ENCODE measurements around the gene HECW1. TPM values are rescaled to one million over a fixed set of nuclear protein-coding genes. Genes with fewer than 3 reads are reported as not detected.

HECW1 gene
- total and polyA plus RNA-seq, 2 experiments from 2014 or later: 11.0 to 21.8 TPM

GRCh38 chr7:43509906-43510305, 397.5 kb downstream of the HECW1 start:
- H3K79me2 ChIP-seq (replicated peaks; ENCODE audit: insufficient read depth): no peaks in the 10 kb centered on the region
- no peak overlapping the region for H3K4me3 Mint-ChIP-seq
- H3K27me3 ChIP-seq (ENCODE audit: insufficient read depth): no peaks in the 10 kb centered on the region
- no peak overlapping the region for H3K4me3 ChIP-seq
- no peak overlapping the region for H3K27ac ChIP-seq (ENCODE audit: low read depth)
- H3K9me3 Mint-ChIP-seq: no peaks in the 10 kb centered on the region
- H3K36me3 ChIP-seq (ENCODE audit: insufficient read depth): no peaks in the 10 kb centered on the region
- DNase-seq (ENCODE audit: low spot score) (no peak), ATAC-seq (no peak)
- no peaks in the 10 kb centered on the region for H3F3A ChIP-seq (replicated peaks; ENCODE audit: low read depth)
- peaks cover 4% of the 10 kb centered on the region; the same call in 1 of the 2 replicates for H3K4me1 ChIP-seq (ENCODE audit: insufficient read depth)
- H3K4me2 ChIP-seq: no peak overlapping the region
- H3K27me3 Mint-ChIP-seq (ENCODE audit: insufficient read depth, low read depth, poor library complexity): peaks cover 2% of the 10 kb centered on the region
- no peak for TF ChIP-seq JUNB (IDR thresholded peaks at IDR 0.05; ENCODE audit: unreplicated experiment)
- no peak for TF ChIP-seq NANOG (IDR thresholded peaks at IDR 0.05; ENCODE audit: borderline replicate concordance)
- TF ChIP-seq REST (IDR thresholded peaks at IDR 0.05; ENCODE audit: unreplicated experiment): no peak
- TF ChIP-seq POLR2AphosphoS5 (IDR thresholded peaks at IDR 0.05; ENCODE audit: low read depth): no peak
- no peak for TF ChIP-seq ZNF114 (CRISPR knock-in tag; IDR thresholded peaks at IDR 0.05)
- TF ChIP-seq ZNF331 (CRISPR knock-in tag; IDR thresholded peaks at IDR 0.05; ENCODE audit: low read depth): no peak
- TF ChIP-seq CTCF (conservative IDR thresholded peaks at IDR 0.05; ENCODE audit: low read depth in 2 of 2): no peak
- no peak for TF ChIP-seq ZNF462 (CRISPR knock-in tag; IDR thresholded peaks at IDR 0.05)
- TF ChIP-seq ETS1 (IDR thresholded peaks at IDR 0.05): no peak
- TF ChIP-seq CREB1 (CRISPR knock-in tag; IDR thresholded peaks at IDR 0.05; ENCODE audit: low read depth): no peak
- TF ChIP-seq STAT1 (IDR thresholded peaks at IDR 0.05; ENCODE audit: unreplicated experiment): no peak
- no peak for TF ChIP-seq EZH2phosphoT487 (IDR thresholded peaks at IDR 0.05; ENCODE audit: unreplicated experiment)
- no peak for TF ChIP-seq EZH2 (IDR thresholded peaks at IDR 0.05; ENCODE audit: low read depth, unreplicated experiment)
- no peak overlapping the region for H3K27ac Mint-ChIP-seq
- H2AFZ ChIP-seq: no peak overlapping the region
- no peaks in the 10 kb centered on the region for H4K20me1 ChIP-seq (replicated peaks; ENCODE audit: insufficient read depth)
- H3K36me3 Mint-ChIP-seq (ENCODE audit: low read depth): no peaks in the 10 kb centered on the region
- peaks cover 19% of the 10 kb centered on the region for H3K4me1 Mint-ChIP-seq
- 0 out of 2 replicates have a peak, but pooled peaks cover 6% of the 10 kb centered on the region for H3K9me2 ChIP-seq (ENCODE audit: insufficient read depth)
